ENCODE results near the gene APBA2. TPM values are rescaled to one million over a fixed set of nuclear protein-coding genes. Genes with fewer than 3 reads are reported as not detected.

APBA2 gene
- total and polyA plus RNA-seq, 2 of the 13 experiments (the other 11 are each of a cell fraction or from before 2014, with no cell fraction given) = 0.62 to 2.3 TPM

GRCh38 chr15:29053006-29053405, 167.2 kb downstream of the APBA2 start:
- ChIA-PET CTCF (ENCODE audit: low intra/inter-chr PET ratio, low total read pairs) (no interaction called here), POLR2A (no interaction called here)
- no peak overlapping the region for H3K9ac ChIP-seq (ENCODE audit: insufficient read depth, low read depth, low read length)
- DNase-seq (ENCODE audit: low spot score) = no peak
- H3K36me3 ChIP-seq (replicated peaks in 1 of 2; ENCODE audit: control insufficient read depth in 1 of 2, insufficient read depth in 2 of 2, low read length in 2 of 2) = no peaks in the 10 kb centered on the region
- ATAC-seq = no peak
- TF ChIP-seq HBP1 (CRISPR knock-in tag; IDR thresholded peaks at IDR 0.05; ENCODE audit: low read depth) (no peak), ZNF501 (CRISPR knock-in tag; IDR thresholded peaks at IDR 0.05) (no peak), ZFAT (CRISPR knock-in tag; conservative IDR thresholded peaks at IDR 0.05) (no peak), THYN1 (CRISPR knock-in tag; IDR thresholded peaks at IDR 0.05; ENCODE audit: borderline replicate concordance, low read depth) (no peak), ZBTB21 (CRISPR knock-in tag; IDR thresholded peaks at IDR 0.05) (no peak), ZNF382 (CRISPR knock-in tag; IDR thresholded peaks at IDR 0.05; ENCODE audit: borderline replicate concordance) (no peak)
- in situ Hi-C loops (cut with HindIII; ENCODE audit: extremely low pct_ligation_motif_present, low pct_unique_long_range_greater_than_20kb) (no loop called here), intact Hi-C loops (cut with micrococcal nuclease; ENCODE audit: unreplicated experiment) (no loop called here)
- no peak for FAIRE-seq
- no TSS peak for BruUV-seq (replicated peaks)
- no peak overlapping the region for H3K27ac ChIP-seq (ENCODE audit: extremely low read length, insufficient read depth, low read length)
- H2AFZ ChIP-seq (ENCODE audit: low read length) = no peak overlapping the region
- no peaks in the 10 kb centered on the region for H3K9me3 ChIP-seq (ENCODE audit: low read length)
- WGBS (ENCODE audit: low lambda C conversion rate) = 56% methylated on average over 6 of the region's 8 CpGs
- no peak overlapping the region for H3K4me2 ChIP-seq (ENCODE audit: low read depth, low read length)
- no peak overlapping the region for H3K4me3 ChIP-seq (replicated peaks in 1 of 3; ENCODE audit: insufficient read depth in 1 of 3, low read depth in 2 of 3, low read length in 3 of 3)
- H3K27me3 ChIP-seq (ENCODE audit: control insufficient read depth in 1 of 2, insufficient read depth in 2 of 2, low read length in 2 of 2) = no peaks in the 10 kb centered on the region
- H3K4me1 ChIP-seq (ENCODE audit: insufficient read depth, low read length) = no peaks in the 10 kb centered on the region
- no peaks in the 10 kb centered on the region for H4K20me1 ChIP-seq (ENCODE audit: insufficient read depth, low read length)
- H3K79me2 ChIP-seq (ENCODE audit: insufficient read depth, low read length) = no peaks in the 10 kb centered on the region

- Histone ChIP-seq H3K9ac (ENCODE audit: insufficient read depth, low read depth, low read length) (no peak overlapping the region), H3K79me2 (ENCODE audit: insufficient read depth, low read length) (no peaks in the 10 kb centered on the region), H3K9me3 (ENCODE audit: low read length) (no peaks in the 10 kb centered on the region), H3K4me2 (ENCODE audit: low read depth, low read length) (no peak overlapping the region), H2AFZ (ENCODE audit: low read length) (no peak overlapping the region), H3K27me3 (ENCODE audit: control insufficient read depth in 1 of 2, insufficient read depth in 2 of 2, low read length in 2 of 2) (no peaks in the 10 kb centered on the region), H3K4me1 (ENCODE audit: insufficient read depth, low read length) (no peaks in the 10 kb centered on the region), H3K36me3 (replicated peaks in 1 of 2; ENCODE audit: control insufficient read depth in 1 of 2, insufficient read depth in 2 of 2, low read length in 2 of 2) (no peaks in the 10 kb centered on the region), H3K27ac (ENCODE audit: extremely low read length, insufficient read depth, low read length) (no peak overlapping the region), H4K20me1 (ENCODE audit: insufficient read depth, low read length) (no peaks in the 10 kb centered on the region), H3K4me3 (replicated peaks in 1 of 3; ENCODE audit: insufficient read depth in 1 of 3, low read depth in 2 of 3, low read length in 3 of 3) (no peak overlapping the region)
- ATAC-seq (no peak), FAIRE-seq (no peak), DNase-seq (ENCODE audit: low spot score) (no peak)
- in situ Hi-C loops (cut with HindIII; ENCODE audit: extremely low pct_ligation_motif_present, low pct_unique_long_range_greater_than_20kb) (no loop called here), intact Hi-C loops (cut with micrococcal nuclease; ENCODE audit: unreplicated experiment) (no loop called here)
- 49% methylated on average over 8 of the region's 18 CpGs for WGBS (ENCODE audit: low lambda C conversion rate)
- CTCF ChIA-PET (ENCODE audit: low intra/inter-chr PET ratio, low total read pairs) = no interaction called here
- BruUV-seq (replicated peaks) = no TSS peak
- POLR2A ChIA-PET = no interaction called here
- TF ChIP-seq ELF3 (CRISPR knock-in tag; IDR thresholded peaks at IDR 0.05) (no peak), BHLHE40 (IDR thresholded peaks at IDR 0.05; ENCODE audit: low read length) (no peak), PBX2 (CRISPR knock-in tag; IDR thresholded peaks at IDR 0.05) (no peak), FOXO1 (CRISPR knock-in tag; IDR thresholded peaks at IDR 0.05) (no peak), ATF7-NPFF (CRISPR knock-in tag; IDR thresholded peaks at IDR 0.05; ENCODE audit: low read depth) (no peak), ZNF260 (CRISPR knock-in tag; IDR thresholded peaks at IDR 0.05; ENCODE audit: borderline replicate concordance, low read depth) (no peak), ZBTB21 (CRISPR knock-in tag; IDR thresholded peaks at IDR 0.05) (no peak), ZNF747 (CRISPR knock-in tag; IDR thresholded peaks at IDR 0.05; ENCODE audit: borderline replicate concordance) (no peak), CCDC6 (CRISPR knock-in tag; IDR thresholded peaks at IDR 0.05) (no peak), SP5 (CRISPR knock-in tag; IDR thresholded peaks at IDR 0.05; ENCODE audit: borderline replicate concordance, low read depth) (no peak), ARNT (IDR thresholded peaks at IDR 0.05) (no peak), TAF1 (CRISPR knock-in tag; IDR thresholded peaks at IDR 0.05) (no peak)
- TF ChIP-seq, protein P1, sequence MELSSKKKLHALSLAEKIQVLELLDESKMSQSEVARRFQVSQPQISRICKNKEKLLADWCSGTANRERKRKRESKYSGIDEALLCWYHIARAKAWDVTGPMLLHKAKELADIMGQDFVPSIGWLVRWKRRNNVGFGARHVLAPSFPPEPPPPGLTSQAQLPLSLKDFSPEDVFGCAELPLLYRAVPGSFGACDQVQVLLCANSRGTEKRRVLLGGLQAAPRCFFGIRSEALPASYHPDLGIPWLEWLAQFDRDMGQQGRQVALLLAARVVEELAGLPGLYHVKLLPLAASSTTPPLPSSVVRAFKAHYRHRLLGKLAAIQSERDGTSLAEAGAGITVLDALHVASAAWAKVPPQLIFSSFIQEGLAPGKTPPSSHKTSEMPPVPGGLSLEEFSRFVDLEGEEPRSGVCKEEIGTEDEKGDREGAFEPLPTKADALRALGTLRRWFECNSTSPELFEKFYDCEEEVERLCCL (CRISPR knock-in tag; IDR thresholded peaks at IDR 0.05; ENCODE audit: borderline replicate concordance) = no peak
Measured at GRCh38 chr15:29053661-29054131, 167.9 kb downstream of the APBA2 start.

Data from HepG2 (cell line).